Stromal cell of bone marrow (primary cell): ENCODE measurements around the gene PTPDC1.
"Not testable (repeated sequence)": the region's sequence is repeated elsewhere in the genome, so short reads cannot be mapped to it uniquely, and the experiment has no call there.

Source experiments
- DNase-seq: peaks from one replicate; pipeline ENCODE4 v3.0.0-alpha.2; 2012; ENCODE audit warnings: low read depth

PTPDC1 gene

DNA sequence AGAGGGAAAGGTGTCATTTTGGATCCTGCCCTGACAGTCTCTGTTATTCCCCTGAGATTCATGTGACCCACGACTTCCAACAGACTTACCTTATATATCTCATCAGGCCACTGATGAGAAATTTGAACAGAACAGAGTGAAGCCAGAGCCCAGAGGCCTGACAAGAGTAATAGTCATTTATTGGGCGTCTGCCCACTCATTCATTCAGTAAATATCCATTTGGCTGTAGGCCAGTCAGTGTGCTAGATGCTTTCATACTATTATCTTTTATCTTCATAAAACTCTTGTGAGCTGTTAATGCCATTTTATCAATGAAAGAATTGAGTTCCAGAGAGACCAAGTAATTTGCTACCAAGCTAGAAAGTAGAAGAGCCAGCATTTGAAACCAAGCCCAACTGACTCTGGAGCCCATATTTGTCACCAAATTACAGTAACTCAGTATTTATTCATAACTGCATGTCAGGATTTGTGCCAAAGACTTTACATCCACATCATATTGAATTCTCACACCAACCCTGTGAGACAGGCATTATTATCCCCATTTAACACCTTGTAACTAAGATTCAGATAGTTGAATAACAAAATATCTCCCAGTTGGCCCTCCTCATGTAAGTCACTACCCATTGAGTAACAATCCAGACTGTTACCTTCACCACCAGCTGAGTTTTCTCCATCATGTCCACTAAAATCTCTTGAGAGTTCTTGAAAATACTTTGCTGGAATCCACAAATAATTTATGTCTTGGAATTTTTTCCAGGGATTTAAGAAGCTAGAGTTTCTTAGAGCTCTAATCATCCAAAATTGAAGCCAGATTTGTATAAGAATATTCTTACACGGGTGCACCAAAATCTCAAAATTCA is 2.5 kb downstream of the PTPDC1 start:
- DNase-seq, result peak; percentile 43

DNA sequence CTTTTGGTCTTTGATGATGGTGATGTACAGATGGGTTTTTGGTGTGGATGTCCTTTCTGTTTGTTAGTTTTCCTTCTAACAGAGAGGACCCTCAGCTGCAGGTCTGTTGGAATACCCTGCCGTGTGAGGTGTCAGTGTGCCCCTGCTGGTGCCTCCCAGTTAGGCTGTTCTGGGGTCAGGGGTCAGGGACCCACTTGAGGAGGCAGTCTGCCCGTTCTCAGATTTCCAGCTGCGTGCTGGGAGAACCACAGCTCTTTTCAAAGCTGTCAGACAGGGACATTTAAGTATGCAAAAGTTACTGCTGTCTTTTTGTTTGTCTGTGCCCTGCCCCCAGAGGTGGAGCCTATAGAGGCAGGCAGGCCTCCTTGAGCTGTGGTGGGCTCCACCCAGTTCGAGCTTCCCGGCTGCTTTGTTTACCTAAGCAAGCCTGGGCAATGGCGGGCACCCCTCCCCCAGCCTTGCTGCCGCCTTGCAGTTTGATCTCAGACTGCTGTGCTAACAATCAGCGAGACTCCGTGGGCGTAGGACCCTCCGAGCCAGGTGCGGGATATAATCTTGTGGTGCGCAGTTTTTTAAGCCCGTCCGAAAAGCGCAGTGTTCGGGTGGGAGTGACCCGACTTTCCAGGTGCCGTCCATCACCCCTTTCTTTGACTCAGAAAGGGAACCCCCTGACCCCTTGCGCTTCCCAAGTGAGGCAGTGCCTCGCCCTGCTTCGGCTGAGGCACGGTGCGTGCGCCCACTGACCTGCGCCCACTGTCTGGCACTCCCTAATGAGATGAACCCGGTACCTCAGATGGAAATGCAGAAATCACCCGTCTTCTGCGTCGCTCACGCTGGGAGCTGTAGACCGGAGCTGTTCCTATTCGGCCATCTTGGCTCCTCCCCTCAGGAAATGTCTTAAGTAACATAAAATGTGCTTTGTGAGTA is 10.2 kb downstream of the PTPDC1 start:
- not testable (repeated sequence) for DNase-seq

DNA sequence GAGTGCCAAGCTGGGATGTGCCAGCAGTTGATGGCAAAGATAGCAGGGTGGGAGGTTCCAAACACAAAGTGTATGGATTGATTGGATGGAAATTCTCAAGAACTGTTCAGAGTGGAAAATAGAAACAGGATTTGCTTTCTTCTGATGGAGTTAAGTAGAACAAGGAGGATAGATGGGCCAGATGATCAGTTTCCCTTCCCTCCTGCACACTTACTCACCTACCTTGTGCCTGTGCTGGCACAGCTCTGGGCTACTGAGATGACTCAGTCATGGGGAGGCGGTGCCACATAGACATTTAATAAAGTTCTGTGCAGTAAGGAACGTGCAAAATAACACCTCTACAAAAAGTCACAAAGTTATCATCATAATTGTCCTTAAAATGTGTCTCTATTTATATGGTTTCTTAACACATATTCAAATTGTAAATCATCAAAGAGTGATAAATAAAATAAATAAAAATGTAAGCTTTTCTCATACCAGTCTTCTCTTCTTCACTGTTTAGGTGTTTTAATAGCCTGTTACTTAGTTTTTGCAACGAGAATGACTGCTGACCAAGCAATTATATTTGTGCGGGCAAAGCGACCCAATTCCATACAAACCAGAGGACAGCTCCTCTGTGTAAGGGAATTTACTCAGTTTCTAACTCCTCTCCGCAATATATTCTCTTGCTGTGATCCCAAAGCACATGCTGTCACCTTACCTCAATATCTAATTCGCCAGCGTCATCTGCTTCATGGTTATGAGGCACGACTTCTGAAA is 12.7 kb downstream of the PTPDC1 start:
- no peak for DNase-seq

DNA sequence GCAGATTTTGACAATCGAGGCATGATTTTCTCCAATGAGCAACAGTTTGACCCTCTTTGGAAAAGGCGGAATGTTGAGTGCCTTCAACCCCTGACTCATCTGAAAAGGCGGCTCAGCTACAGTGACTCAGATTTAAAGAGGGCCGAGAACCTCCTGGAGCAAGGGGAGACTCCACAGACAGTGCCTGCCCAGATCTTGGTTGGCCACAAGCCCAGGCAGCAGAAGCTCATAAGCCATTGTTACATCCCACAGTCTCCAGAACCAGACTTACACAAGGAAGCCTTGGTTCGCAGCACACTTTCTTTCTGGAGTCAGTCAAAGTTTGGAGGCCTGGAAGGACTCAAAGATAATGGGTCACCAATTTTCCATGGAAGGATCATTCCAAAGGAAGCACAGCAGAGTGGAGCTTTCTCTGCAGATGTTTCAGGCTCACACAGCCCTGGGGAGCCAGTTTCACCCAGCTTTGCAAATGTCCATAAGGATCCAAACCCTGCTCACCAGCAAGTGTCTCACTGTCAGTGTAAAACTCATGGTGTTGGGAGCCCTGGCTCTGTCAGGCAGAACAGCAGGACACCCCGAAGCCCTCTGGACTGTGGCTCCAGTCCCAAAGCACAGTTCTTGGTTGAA is 13.6 kb downstream of the PTPDC1 start:
- DNase-seq, result peak; percentile 77

DNA sequence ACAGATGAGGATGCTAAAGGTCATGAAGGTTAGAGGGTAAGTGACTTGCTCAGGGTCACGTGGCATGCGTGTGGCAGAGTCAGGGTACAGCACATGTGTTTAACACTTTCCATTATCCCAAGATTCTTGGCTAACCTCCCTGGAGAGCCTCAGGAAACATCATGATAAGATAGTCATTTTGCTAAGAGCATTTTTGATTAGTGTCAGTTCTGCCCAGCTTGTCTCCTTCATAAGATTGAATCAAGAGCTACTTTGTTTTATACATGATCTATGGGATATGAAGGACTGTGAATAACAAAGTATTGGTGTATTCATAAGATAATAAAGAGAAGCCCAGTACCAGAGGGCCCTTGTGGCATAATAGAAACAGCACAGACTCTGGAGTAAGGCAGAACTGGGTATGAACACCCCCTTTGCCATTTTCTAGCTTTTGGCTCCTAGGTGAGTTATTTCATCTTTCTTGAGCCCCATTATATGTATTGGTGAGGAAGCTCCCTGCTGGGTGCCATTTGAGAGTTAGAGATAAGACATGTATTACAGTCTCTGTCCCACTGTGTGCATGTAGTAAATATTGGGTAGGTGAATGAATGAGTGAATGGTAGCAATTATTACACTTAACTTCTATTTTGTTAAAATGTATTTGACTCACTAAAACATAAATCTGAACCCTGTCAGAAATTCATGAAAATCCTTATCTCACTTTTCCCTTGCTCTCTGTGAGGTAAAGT is 16.1 kb downstream of the PTPDC1 start:
- no peak for DNase-seq

DNA sequence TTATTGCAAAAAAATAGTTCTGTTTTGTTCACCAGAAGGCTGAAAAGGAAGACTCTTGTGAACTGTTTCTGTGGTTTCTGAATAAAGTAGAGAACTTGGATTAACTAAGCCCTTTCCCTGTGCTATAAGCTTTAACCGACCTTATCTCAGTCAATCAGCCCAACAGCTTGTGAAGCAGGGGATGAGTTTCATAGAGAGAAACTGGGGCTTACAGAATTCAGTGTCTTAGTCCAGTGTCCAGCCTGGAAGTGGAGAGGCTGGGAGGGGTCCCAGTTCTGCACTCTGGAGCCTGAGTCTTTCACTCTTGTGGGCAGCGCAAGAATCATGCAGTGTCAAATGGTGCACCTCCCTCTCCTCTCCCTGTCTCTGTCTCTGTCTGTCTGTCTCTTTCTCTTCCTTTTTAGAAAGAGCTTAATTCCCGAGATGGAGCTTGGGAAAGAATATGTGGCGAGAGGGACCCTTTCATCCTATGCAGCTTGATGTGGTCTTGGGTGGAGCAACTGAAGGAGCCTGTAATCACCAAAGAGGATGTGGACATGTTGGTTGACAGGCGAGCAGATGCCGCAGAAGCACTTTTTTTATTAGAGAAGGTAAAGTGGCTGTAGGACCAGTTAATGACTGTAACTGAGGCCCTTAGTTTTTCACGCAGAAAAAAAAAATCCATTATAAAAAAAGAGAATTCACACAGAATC is 17.0 kb downstream of the PTPDC1 start:
- no peak for DNase-seq

DNA sequence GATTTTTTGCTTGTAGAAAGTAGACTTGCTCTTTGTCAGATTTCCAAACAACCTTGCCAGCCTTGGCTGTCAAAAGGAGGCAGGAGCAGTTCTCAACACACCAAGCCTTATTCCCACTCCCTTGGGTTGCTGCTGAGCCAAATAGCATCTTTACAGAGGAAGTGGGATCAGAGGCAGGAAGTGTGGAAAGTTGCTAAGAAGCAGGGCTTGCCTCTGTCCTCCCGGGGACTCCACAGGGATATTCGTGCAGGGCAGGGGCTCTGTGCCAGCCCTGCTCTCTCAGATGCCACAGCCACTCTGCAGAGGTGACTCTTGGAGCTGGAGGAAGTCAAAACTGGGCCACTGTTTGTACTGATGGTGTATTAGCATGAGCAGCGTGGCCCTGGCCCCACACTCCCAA is 24.3 kb downstream of the PTPDC1 start:
- DNase-seq, result no peak

DNA sequence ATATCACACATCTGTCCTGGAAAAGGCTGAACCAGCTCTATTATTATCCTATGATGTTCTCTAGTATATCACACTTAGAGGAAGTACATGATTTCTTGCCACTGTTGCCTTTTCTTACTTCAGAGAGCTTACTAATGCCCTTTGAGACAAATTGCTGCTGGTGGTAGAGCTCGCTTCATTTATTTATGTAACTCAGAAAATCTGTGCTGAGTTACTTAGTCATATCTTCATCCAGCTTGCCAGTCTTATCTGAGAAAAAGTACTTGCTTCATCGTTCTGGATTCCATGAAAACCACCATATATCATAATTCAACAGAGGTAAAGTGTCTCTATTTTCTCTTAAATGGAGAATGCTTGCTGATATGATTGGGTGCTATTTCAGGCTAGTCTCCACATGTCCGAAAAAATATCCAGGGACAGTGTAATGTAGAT is 26.6 kb downstream of the PTPDC1 start:
- peak; percentile 55 for DNase-seq

DNA sequence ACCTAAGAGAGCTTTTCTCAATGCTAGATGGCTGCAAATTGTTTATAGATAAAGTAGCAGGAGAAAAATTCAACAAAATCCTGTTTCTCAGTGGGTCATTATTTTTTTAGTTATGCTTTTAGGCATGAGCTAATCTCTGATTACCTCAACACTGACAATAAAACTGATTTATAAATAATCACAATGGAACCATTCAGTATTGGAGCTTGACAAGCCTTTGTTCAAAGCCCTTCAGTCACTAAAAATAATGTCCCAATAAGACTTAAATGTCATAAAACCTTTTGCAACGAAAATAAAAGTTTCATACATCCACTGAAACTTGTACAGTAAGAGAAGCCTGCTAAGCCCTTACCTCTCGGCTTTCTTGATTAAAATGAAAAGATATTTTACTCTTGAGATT is 27.2 kb downstream of the PTPDC1 start:
- DNase-seq, result no peak

DNA sequence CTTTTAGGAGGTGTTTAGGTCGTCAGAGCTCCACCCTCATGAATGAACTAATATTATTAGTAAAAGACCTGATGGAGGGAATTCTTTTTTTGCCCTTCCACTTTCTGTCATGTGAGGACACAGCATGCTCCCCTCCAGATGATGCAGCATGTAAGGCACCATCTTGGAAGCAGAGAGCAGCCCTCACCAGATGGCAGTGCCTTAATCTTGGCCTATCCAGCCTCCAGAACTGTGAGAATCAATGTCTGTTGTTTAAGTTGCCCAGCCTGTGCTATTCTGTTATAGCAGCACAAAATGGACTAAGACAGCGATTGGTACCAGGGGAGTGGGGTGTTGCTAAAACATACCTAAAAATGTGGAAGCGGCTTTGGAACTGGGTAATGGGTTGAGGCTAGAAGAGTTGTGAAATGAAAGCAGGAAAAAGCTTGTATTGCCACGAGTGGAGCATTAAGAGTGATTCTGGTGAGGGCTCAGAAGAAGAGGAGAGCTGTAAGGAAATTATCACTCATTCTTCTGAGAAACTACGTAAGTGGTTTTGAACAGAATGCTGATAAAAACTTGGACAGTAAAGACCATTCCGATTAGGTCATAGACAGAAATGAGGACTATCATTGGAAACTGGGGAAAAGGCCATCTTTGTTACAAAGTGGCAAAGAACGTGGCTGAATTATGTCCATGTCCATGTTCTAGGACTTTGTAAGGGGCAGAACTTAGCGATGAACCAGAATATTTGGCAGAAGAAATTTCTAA is 28.6 kb downstream of the PTPDC1 start:
- no peak for DNase-seq

DNA sequence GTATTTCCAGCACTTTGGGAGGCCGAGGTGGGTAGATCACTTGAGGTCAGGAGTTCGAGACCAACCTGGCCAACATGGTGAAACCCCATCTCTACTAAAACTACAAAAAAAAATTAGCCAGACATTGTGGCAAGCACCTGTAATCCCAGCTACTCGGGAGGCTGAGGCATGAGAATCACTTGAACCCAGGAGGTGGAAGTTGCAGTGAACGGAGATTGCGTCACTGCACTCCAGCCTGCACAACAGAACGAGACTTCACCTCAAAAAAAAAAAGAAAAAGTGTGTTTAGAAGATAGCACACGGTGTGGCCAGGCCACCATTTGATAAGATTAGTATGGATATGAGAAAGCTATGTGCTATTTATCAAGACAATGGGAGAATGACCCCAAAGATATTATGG is 35.8 kb downstream of the PTPDC1 start:
- not testable (repeated sequence) for DNase-seq

DNA sequence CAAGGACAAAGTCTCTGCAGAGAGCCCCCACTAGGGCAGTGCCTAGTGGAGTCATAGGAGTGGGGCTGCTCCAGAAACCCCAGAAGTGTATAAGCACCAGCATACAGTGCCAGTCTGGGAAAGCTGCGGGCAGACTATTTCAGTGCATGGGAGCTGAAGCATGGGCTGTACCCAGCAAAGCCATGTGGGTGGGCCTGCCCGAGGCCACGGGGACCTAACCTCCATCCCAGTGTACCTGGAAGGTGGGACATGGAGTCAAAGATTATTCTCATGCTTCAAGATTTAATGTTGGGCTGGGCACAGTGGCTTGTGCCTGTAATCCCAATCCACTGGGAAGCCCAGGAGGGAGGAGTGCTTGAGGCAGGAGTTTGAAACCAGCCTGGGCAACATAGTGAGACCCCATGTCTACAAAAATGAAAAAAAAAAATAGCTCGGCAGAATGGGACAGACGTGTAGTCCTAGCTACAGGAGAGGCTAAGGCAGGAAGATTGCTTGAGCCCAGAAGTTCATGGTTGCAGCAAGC is 36.7 kb downstream of the PTPDC1 start:
- no peak for DNase-seq

DNA sequence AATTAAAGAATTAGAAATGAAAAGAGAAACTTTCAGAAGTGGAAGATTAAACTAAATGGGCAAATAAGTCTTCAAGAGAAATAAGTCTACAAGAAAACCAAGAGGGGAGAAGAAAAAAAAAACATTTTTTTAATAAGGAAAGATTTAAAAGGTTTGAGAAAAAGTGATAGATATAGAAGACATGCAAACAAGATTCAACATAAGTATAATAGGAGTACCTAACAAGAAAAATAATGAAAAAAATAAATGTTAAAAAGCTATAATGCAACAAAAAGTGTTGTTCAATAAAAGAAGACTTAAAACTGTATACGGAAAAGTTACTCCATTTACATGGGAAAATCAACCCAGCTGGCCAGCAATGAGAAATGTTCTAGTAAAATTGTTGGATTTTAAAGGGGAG is 42.6 kb downstream of the PTPDC1 start:
- no peak for DNase-seq

DNA sequence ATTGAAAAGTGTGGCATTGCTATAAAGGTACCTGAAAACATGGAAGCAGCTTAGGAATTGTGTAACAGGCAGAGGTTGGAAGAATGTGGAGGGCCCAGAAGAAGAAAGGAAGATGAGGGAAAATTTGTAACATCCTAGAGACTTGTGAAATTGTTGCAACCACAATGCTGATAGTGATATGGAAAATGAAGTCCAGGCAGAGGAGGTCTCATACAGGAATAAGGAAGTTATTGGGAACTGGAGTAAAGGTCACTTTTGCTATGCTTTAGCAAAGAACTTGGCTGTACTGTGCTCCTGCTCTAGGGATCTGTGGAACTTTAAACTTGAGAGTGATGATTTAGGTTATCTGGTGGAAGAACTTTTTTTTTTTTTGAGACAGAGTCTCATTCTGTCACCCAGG is 43.5 kb downstream of the PTPDC1 start:
- no peak for DNase-seq

DNA sequence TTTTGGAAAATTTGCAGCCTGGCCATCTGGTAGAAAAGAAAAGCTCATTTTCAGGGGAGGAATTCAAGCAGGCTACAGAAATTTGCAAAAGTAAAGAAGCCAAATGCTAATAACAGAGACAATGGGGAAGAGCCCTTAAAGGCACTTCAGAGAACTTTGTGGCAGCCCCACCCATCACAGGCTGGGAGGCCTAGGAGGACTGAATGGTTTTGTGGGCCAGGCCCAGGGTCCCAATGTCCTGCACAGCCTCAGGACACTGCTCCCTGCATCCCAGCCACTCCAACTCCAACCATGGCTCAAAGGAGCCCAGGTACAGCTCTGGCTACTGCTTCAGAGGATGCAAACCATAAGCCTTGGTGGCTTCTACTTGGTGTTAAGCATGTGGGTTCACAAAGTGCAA is 44.3 kb downstream of the PTPDC1 start:
- DNase-seq, result no peak

DNA sequence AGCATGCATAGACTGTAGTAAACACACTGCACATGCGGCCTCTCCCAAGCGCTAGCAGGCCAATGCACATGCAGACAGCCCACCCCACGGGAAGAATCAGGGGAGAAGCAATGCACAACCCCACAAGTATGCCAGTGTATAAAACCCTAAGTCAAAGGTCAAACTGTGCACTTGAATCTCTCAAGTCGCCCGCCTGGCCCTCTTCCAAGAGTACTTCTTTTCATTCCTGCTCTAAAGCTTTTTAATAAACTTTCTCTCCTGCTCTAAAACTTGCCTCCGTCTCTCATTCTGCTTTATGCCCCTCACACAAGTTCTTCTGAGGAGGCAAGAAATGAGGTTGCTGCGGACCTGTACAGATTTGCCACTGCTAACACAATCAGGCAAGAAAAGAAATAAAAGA is 50.4 kb downstream of the PTPDC1 start:
- no peak for DNase-seq

DNA sequence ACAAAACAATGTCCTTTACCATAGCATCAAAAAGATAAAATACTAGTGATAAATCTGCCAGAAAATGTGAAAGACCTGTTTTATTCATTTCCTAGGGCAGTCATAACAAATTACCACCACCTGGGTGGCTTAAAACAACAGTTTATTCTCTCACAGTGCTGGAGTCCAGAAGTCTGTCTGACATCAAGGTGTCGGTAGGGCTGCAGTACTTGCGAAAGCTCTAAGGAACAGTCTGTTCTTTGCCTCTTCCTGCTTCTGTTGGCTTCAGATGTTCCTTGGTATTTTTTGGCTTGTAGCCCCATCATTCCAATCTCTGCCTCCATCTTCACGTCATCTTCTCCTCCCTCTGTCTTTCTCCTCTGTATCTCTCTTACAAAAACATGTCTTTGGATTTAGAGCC is 51.0 kb downstream of the PTPDC1 start:
- DNase-seq, result no peak

DNA sequence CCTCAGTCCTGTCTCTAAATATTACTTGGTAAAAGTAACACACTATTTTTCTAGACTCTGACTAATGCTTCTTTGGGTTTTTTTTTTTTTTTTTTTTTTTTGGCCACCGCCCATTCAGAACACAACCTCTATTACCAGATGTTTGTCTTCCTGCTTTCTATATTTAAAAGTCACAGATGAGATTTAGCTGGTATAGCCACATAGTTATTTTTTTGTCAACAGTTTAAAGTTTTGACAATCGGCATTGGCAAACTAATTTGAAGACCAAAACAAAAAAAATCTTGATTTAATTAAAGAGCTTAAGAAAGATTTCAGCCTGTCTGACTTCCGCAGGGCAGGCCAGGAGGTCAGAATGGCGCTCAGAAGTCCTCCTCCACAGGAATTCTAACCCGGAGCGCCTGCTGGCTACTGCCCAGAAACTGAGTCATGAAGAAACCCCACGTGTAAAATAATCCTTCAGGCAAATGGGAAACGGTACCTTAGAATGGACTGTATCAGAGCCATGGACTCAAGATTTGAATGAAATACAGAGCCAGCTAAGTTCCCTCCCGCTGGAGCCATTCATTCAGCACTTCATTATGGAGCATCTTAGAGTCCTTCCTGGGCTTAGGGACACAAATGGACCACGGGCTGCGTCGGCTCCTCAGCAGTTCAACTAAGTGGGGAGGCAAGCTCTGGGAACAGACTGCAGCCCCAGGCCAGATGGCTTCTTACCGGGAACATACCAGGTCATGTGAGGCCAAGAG is 55.6 kb downstream of the PTPDC1 start:
- DNase-seq, result peak; percentile 94

DNA sequence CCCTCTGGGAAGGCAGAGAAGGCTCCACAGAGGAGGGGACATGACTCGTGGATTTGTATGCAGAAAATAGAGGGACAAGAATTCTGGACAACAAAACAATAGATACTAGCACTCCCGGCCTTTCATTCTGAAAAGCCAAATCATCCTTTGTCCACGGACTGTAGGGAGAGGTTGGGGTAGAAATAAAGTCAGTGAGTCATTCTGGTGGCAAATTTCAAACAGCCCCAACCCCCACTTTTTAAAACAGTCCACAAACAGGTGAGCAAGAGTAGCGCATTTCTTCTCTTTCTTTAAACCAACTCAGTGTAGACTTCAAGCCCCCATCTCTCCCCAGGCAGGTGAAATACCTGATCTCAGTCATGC is 56.1 kb downstream of the PTPDC1 start:
- DNase-seq, result no peak
